ENCODE measurements around the gene SUPT3H.

DNA sequence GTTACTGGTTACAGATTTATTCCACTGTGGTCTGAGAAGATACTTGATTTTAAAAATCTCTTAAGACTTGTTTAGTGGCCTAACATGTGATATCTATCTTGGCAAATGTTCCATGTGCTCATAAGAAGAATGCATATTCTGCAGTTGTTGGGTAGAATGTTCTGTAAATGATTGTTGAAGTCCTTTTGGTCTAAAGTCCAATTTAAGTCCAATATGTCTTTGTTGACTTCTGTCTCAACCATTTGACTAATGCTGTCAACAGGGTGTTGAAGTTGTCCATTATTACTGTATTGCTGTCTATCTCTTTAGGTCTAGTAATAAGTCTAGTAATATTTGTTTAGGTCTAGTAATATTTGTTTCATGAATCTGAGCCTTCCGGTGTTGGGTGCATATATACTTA, 437.4 kb downstream of the SUPT3H start:
- TF ChIP-seq EZH2 (IDR thresholded peaks at IDR 0.05), result no peak
- TF ChIP-seq POLR2AphosphoS5 (IDR thresholded peaks at IDR 0.05; ENCODE audit: borderline replicate concordance, low read depth, low read length), result no peak
- TF ChIP-seq FOXP2 (optimal IDR thresholded peaks at IDR 0.05; ENCODE audit: control extremely low read depth, extremely low read length, insufficient read depth), result no peak

All from SK-N-MC (cell line).